HG03066 (cell line): ENCODE results near the gene DIP2C.
A peak's percentile ranks its signal among the peaks of the same experiment; 100 is the strongest.
"Not testable (repeated sequence)": the region's sequence is repeated elsewhere in the genome, so short reads cannot be mapped to it uniquely, and the experiment has no call there.

Source experiments
- ATAC-seq: cut with Tn5 transposase; IDR thresholded peaks from one replicate; pipeline ENCODE4 v1.9.1; 2021; ENCODE audit warnings: low read depth; ENCODE audit not compliant: unreplicated experiment

Gene DIP2C

DNA sequence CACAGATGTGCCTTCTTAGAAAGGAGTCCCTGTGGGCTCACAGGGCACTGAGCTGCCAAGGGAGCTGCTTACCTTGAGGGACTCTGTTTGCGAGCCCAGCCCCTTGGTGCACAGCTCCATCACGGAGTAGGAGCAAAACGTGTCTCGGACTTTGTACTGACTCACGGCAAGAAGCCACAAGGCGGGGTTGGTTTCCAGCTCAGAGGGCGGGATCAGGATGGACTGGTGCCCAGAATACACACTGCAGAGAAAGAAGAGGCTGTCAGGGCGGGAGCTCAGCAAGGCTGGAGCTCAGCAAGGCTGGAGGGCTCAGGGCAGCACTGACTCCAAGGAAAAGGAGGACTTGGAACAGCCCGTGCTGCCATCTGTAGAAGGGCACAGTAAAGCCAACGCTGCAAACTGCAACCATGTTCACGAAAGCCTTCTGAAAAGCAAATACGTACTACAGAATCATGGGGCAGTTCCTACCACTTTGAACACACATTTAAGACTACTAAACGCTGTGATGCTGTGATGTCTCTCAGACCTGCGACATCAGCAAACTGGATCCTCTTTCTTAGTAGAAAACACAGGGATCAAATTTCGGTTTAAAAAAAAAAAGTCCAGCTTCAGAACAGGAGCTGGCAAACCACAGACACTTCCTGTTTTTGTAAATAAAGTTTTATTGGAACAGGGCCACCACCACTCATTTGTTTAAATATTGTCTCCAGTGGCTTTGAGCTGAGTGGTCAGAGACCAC is 359.9 kb downstream of the DIP2C start:
- ATAC-seq: no peak

DNA sequence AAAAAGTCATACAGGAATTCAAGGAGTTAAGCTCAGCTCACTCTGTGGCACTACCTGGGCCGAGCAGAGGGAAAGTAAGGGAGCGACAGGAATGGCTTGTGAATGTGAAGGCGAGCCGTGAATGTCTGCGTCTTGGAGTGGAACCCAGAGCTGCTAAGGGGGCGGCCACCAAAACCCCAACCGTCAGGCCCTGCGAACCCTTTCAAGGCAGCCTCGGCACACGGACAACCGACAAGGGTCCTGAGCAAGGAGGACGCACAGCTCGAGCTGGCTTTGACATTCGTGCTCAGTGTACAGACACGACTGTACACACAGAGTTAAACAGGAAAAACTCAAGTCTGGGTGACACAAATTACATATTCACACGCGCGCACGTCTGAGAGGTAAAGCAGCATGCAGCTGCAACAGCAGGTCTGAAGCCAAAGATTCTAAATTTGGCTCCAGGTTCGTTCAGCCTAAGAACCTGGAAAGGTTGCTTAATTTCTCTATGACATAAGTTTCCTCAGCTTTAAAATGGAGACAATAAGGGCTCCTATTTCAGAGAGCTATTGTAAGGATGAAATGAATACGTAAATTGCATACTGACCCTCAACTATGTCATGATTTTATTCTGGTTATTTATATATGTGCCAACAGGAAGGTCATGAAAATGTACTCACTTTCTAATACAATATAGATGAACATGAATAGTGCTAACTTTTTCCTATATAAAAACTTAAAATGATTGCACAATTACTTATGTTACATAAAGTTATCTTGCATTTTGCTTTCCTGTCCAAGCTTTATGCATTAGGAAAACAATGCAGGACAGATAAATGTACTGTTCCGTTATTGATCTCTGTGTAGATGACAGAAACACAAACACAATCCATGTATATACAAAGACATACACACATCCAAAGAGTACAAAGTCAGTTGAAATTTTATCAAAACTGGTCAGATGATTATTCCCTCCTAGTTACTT is 361.3 kb downstream of the DIP2C start:
- ATAC-seq: no peak

DNA sequence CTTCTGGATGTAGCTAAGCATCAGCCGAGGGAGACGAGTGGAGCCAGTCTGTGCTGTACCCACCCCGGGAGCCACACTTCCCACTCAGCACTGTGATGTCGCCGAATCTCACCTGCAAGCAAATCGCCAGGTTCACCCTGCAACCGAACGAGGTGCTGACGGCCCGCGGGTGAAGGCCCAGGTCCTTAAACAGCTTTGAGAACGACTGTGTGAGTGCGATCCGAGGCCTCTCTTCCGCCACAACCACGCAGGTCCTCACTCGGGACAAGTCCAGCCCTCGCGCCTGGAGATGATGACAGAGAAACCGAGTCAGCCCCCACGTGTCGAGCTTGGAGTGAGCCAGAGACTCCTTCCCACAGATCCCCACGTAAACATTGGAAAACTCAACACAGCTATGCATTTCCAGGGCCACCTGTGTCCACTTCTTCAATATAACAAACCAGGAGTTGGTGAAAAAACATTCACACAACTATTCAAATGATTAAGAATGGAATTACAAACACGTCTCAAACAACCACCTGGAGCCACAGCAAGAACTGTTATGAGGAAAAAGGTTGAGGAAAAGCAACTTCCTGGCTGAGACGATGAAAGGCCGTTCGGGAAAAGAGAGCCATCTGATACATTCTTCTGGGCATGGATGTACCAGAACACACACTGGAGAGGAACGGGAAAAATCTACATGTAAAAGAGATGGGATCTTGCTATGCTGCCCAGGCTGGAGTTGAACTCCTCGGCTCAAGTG is 362.4 kb downstream of the DIP2C start:
- ATAC-seq: no peak

DNA sequence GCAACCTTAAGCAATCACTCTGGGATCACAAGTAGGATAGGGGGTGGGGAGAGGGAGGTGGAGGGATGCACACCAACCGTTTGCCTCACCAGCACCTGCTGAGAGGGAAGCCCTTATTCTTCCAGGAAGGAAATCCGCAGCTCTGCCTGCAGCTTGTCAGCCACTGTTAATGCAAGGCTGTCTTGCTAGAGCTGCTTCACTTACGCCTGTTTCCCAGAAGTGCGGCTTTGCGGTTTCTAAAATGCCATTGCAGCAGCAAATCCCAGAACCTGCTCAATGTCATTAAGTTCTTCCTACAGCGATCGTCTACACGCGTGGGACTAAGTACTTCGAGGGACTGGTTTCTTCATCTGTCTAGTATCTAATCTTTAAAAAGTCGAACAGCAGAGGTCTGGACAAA is 363.1 kb downstream of the DIP2C start:
- ATAC-seq: no peak

DNA sequence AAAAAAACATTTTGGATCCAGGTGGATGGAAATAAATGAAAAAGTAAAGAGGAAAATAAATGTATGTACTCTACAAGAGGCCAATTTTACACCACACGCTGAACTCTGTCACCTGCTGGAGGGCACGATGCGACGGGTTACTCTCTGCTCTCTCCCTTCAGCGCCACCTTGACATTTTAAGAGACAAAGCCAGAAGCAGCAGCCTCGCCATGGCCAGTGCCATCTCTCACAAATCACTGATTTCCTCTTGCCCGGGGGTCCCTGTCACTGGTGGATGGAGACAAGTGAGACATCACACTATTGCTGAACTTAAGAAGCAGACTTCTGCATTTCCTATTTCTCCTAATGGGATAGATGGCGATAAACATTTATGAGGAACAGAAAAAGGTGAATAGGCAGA is 364.2 kb downstream of the DIP2C start:
- ATAC-seq: no peak

DNA sequence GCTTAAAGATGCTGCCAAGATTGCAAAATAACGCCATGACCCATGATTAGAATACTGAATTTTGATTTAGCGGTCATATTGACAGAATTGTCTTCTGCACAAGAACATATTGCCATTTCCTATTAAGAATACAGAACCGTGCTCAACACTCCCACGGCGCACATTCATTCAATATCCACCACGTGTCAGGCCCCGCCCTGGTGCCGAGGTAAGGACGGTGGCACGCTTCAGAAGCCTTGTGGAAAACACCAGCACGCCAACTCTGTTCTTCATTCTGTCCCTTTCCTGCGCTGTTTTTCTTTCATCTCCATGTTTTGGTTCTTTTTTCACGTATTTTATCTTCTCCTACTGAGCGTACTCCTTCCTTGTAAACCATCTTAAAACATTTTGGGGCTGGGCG is 364.9 kb downstream of the DIP2C start:
- ATAC-seq: no peak

DNA sequence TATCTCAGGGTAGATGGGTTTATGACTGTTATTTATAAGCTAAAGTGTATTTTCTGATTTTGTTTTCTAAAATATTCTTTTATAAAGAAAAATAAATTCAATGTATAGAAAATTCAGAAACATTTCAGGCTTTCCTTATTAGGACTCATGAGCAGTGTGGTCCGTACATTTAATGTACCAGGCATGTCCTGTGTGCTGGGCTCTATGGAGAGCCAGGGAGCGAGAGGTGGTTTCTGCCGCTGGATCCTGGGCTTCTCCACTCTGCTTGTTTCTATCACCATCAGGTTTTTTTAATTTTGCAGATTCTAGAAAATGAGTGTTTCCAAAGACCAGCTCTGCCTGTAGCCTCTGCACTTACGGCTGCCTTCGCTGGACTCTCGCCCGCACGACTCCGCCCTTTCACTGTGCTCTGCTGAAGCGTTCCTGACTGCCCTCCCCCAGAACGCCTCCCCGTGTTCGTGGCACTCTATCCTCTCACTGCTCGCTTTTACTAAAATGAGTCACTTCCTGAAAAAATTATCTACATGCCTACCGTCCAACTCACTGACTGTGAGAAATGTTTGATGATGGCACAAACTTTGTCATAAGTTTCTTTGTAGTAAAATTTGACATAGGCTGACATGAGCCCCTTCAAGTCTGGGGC is 365.7 kb downstream of the DIP2C start:
- peak; percentile 65 for ATAC-seq

DNA sequence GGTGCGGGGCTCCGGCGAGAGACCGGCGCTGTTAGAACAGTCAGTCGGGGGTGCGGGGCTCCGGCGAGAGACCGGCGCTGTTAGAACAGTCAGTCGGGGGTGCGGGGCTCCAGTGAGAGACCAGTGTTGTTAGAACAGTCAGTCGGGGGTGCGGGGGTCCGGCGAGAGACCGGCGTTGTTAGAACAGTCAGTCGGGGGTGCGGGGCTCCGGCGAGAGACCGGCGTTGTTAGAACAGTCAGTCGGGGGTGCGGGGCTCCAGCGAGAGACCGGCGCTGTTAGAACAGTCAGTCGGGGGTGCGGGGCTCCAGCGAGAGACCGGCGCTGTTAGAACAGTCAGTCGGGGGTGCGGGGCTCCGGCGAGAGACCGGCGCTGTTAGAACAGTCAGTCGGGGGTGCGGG is 366.4 kb downstream of the DIP2C start:
- ATAC-seq: not testable (repeated sequence)

DNA sequence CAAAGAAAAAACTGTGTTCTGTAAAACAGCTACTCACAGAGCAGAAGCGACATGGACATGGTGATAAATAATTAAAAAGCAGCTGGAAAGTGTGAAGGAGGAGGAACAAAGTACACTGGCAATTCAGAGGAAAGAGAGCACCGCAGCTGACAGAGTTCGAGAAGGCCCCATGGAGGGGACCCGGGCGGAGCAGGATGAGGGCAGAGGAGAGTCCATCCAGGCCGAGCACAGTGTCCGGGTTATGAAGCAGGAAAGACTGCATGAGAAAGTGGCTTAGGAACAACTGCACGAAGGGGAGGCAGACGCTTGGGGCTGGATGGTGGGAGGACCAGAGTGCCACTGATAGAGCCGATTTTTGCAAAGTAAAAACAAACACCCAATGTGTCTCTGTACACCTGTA is 368.7 kb downstream of the DIP2C start:
- ATAC-seq: no peak

DNA sequence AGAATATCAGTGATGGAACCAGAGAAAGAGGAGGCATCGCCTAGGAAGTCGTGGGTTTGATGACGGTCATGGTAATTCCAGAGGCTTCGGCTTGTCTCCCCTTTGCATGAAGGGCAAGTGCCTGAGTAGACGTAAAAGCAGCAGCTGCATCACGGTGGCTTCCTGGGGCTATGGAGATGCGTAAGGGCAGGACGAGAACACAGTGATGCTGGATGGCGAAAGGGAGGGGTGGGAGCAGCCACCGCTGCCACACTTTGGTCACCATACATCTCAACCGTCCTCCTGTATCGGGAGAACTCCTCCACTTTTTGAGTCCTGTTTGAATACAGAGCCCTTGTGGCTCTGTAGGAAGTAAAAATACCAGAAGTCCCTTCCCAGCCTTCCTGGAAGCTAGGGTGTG is 371.5 kb downstream of the DIP2C start:
- no peak for ATAC-seq

DNA sequence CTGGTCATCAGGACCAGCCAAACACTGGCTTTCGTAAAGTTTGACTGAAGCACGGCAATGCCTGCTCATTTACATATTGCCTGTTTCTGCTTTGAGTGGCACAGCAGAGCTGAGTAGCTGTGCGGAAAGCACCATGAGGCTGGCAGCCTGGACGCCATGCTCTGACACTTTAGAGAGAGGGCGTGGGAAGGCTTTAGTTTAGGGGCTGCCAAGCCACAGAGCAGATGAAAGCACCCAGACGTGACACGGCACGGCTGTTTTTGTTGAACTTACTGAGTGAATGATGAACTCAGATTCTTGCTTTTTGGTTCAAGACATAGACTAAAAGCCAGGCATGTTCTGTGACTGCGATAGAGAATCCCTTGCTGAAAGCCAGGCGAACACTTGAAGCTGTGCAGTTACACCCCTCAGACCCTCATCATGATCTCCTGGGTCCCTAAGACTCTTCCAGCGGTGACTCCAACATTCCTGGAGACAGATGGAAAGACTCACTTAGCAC is 372.1 kb downstream of the DIP2C start:
- ATAC-seq: peak; percentile 75

DNA sequence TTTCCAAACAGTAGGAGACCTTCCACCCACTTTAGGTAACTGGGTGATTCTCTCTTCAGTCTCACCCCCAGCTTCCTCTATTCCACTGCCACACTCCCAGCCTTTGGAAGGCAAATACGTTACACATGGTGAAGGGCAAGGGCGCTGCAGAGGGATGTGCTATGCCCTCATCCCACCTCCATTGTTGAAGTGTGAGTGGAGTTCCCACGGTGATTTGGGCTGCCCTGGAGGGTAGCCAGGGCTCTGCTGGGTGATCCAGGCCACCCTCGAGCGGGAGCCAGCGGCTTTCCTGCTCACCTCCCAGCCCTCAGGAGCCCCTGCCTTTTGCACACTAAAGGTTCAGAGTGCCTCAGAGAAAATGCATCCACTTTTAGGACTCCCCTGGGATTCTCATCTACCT is 373.1 kb downstream of the DIP2C start:
- no peak for ATAC-seq

DNA sequence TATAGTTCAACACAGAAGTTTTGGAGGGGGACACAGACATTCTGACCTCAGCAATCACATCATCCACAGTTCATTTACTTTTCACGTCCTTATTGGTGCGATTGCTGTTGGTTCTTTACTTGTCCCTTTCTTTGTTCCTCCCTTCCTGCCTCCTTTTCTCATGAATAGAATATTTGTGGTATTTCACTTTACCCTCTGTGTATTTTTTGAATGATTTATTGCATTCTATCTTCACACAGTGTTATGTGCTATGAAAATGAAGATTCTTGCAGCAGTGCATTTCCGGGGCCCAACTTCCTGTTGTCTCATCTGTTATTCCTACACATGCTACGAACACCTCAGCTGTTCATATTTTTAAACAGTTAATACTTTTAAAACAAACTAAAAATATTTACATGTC is 374.6 kb downstream of the DIP2C start:
- ATAC-seq: no peak

DNA sequence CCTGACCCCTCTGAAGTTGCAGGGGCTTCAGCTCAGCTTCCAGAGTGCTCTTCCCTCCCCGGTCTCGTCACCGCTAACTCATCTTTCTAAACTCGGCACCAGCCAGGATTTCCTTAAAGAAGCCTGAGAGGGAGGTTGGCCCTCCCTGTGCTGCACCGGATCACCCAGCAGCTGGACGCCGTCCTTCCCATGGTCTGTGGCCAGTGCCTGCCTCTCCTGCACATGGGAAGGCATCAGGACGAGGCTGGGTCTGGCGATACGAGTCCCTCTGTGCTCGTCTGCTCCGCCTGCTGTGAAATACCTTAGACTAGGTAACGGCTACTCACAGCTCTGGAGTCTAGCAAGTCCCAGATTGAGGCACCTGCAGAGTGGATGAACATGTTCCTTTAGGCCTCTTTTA is 375.1 kb downstream of the DIP2C start:
- ATAC-seq: no peak

DNA sequence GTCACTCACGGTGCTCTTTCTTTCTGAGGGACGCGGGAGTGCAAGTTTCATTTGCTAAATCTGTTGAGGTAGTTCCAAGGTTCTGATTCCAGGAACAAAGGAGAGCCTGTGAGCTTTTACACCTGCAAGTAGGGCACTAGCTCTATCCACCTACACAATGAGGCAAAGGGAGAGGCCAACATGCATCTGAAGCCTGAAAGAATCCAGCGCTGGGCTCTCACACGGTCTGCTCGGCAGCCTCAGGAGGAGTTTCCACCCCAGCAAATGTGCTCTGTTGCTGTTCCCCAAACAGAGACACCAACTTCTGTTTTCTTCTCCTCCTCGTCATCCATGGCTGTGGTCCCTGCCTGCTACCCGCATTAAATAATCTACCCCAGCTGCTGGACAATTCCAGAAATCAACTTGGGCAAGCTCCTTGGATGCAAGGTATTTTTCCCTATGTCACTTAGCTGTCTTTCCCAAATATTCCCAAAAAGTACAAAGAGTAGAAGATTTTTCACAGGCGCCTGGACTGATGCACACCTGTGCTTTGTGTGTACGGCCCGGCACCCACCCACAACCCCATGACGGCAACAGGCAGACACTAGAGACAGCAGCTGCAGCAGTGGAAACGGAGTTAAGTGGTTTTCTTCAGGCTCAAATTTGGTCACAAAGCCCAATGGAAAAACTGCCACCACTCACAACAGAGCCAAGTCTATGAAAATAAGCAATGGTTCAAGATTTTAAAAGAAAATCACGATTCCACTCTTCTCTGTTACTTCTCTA is 377.4 kb downstream of the DIP2C start:
- no peak for ATAC-seq

DNA sequence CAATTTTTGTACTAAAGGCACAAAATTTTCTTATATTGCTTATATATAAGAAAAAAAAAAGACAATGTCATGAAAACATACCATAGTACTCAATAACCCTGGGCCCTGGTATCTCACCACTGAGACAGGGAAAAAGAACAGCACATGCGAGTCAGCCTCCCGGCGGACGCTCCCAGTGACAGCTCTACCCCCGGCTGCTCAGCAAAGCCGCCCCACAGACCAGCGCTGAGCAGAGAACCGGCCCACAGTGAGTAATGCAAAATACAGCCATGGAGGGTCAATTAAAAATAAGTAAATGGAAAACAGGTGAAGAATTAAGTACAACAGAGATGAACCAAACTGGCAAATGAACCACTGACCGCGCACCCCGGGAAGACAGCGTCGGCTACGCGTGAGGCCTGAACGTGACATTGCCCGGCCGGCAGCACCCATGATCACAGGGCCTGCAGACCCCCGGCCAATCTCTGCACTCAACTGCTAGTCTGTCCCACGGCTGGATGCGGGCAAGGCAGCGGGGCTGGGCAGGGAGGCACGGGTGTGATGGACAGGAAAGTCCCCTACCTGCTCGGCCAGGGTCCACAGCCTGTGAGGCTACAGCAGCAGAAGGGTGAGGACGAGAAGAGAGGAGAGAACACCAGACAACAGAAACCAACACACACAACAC is 378.4 kb downstream of the DIP2C start:
- no peak for ATAC-seq

DNA sequence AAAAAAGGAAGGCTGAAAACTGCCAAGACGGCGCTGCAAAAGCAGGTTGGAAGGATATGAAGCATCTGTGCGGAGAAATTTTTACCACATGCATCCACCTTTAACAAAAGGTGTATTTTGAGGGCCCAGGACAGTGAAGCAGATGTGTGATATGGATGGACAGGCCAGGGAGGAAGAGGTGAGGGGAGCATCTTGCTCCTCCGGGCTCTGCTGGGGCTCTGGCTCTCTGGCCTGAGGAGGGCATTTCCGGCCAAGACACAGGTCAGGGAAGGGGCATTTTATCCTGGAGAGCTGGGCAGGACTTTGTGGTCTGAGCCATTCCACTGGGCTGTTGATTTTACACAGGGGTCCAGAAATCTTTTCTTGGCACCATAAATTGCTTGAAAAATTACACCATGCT is 379.1 kb downstream of the DIP2C start:
- ATAC-seq: no peak

DNA sequence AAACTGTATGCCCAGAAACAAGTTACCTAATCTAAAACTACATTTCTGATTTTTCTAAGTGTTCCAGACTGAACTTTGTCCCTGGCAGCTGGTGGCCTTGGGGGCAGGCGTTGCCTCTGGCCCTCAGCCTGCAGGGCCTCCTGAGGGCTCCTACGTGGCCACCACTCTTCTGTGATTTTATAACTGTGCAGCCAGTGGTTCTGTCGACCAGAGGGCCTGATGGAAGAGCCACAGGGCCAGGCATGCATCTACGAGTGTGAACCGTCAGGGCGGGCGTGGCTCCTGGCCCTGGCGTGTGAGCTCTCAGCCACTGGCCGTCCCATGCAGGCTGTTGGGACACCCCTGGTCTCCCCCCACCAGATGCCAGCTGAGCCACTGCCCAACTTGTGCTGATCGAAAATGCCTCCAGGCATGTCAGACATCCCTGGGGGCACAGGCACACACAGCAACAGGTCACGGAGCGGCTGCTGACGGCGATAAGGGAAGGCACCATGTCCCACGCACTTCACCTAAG is 380.8 kb downstream of the DIP2C start:
- ATAC-seq: no peak

DNA sequence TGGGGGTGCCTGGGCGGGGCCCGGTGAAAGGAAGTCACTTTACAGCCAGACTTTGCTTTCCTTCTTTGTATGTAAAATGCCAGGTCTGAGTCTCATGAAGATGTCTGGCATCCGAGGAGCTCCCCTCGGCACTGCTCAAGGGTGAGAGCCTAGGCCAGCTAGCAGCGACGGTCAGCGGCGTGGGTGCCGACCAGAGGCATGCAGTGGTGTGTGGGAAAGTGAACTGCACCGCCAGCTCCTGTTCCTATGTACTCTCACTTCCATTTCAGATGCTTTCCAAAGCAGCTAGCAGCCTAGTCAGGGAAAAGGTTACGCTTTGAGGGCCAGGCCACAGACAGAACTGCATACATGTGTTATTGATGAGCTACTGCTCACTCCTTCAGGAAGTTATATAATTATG is 381.4 kb downstream of the DIP2C start:
- no peak for ATAC-seq
